Mononuclear cell (primary cell): Measurements from ENCODE around the gene MXRA8. TPM values are rescaled to one million over a fixed set of nuclear protein-coding genes. Genes with fewer than 3 reads are reported as not detected.
"Not testable (repeated sequence)": the region's sequence is repeated elsewhere in the genome, so short reads cannot be mapped to it uniquely, and the experiment has no call there.

Source experiments
- H3K27me3 ChIP-seq: 2 replicates; pipeline ENCODE4 v1.6.0; 2011; ENCODE audit warnings: low read length, control low read depth; ENCODE audit not compliant: insufficient read depth
- H3K4me1 ChIP-seq: 2 replicates; pipeline ENCODE4 v1.5.1; 2011; ENCODE audit warnings: mild to moderate bottlenecking, low read length, control low read depth; ENCODE audit not compliant: insufficient read depth
- H3K4me3 ChIP-seq: 2 replicates; pipeline ENCODE4 v1.5.1; 2011; ENCODE audit warnings: mild to moderate bottlenecking, low read length, moderate library complexity
- H3K9me3 ChIP-seq: 2 replicates; pipeline ENCODE4 v1.5.1; 2011; ENCODE audit warnings: low read depth, mild to moderate bottlenecking, control low read depth, low read length
- total RNA-seq: library from RNA; depleted of rRNA; stranded (reverse); fragments of >200 nt; gene quantifications from one replicate; pipeline ENCODE4 v1.2.3, GENCODE V29; 2012

Gene MXRA8, protein sequence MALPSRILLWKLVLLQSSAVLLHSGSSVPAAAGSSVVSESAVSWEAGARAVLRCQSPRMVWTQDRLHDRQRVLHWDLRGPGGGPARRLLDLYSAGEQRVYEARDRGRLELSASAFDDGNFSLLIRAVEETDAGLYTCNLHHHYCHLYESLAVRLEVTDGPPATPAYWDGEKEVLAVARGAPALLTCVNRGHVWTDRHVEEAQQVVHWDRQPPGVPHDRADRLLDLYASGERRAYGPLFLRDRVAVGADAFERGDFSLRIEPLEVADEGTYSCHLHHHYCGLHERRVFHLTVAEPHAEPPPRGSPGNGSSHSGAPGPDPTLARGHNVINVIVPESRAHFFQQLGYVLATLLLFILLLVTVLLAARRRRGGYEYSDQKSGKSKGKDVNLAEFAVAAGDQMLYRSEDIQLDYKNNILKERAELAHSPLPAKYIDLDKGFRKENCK
- total RNA-seq, result 1.6 TPM

DNA sequence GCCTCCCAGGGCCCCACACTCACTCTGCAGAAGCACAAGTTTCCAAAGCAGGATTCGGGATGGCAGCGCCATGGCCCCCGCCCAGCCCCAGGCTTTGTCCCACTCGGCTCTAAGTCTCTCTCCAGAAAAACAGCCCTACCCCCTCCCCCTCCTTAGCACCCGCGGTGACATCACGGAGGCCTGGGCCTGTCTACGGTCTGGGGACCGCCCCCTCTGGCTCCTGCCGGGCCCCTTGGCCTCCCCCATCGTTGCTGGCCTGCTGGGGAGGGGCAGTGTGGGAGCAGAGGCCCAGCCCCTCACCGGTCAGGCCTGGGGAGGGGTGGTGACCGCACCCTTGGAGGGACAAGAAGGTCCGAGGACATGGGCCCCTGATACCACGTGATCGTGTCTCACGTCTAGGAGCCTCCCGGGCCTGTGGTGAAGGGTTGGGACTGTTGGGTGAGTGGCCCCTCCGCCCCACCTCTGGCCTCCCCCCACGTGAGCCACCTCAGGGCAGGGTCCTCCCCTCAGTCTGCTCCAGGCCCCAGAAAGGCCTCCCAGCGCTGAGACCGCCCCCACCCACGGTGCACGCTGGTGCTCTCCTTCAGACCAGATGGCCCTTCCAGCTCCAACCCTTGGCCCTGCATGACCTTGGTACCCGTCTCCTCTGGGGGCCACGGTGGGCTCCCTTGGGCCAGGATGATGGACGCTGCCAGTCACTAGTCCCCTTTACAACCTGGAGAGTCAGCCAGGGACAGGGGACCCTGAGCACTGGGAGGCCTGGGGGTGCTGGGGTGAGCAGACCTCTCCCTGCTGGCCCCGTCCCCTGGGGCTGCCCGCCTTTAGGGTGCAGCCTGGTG lies at the start of gene MXRA8:
Gene MXRA8, minus strand, starts transcription at position 123 of the 839 bp plus-strand sequence. Its CDS starts 51 bp downstream, at position 72.
- H3K4me3 ChIP-seq, result no peak within 1 kb of the TSS
- peaks cover 8% of the 10 kb centered on the region for H3K27me3 ChIP-seq
- H3K4me1 ChIP-seq, result peaks cover 23% of the 10 kb centered on the region
- H3K9me3 ChIP-seq, result no peaks in the 10 kb centered on the region

DNA sequence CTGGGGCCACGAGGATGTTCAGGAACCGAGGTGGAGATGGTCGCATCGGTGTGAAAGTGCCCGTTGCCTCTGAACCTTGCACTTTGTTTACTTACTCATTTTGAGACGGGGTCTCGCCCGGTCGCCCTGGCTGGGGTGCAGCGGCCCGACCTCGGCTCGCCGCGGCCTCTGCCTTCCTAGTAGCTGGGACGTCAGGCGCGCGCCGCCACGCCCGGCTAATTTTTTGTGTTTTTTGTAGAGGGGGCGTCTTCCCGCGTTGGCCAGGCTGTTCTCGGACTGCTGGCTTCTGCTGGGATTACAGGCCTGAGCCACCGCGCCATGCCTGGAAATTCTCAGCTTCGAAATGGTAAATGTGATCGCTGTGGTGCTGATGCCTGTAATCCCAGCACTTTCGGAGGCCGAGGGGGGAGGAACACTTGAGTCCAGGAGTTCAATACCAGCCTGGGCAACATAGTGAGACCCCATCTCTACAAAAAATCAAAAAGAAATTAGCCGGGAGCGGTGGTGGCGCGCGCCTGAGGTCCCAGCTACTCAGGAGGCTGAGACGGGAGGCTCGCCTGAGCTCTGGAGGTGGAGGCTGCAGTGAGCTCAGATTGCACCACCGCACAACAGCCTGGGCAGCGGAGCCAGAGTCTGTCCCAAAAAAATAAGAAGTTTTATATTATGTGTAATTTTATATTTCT lies 49.4 kb upstream of the MXRA8 start:
- Histone ChIP-seq H3K27me3 (no peaks in the 10 kb centered on the region), H3K9me3 (no peaks in the 10 kb centered on the region), H3K4me1 (peaks cover 26% of the 10 kb centered on the region), H3K4me3 (peak overlapping the region; percentile 98)

DNA sequence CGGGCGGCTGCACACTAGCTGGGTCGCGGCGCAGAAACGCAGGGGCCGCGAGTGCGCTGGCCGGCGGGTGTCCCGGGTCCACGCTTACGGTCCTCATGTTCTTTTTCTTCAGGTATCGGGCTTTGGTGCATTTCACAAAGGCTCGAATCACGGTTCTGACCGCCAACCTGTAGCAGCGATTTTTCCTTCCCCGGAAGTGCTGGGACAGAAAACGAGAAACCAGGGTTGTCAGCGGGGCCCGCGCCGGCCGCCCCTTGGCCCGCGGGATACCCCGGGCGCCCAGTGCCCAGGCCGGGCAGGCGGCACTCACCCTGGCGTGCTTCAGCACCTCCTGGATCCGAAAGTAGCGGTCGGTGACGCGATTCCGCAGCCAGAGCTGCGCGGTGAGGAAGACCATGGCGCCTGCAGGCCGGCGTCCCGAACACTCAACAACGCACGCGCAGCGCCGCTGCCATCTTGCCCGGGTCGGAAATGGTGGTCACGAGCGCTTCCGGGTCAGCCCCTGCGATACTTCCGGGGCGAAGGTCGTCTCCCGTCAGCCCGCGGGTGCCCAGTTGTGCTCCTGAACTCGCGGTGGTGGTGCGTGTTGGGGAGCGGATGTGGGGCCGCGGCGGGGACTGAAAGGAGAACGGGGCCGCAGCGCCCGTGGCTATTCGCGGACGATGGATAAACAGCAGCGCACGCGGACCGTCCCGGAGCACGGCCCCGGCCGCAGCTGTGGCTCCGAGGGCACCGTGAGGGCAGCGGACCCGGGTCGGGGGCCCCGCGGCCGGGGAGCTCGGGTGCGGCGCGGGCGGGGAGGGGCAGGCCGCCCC lies 48.7 kb upstream of the MXRA8 start, which contains the start of gene MRPL20:
Gene MRPL20, minus strand, starts transcription at position 473 of the 815 bp plus-strand sequence. Its CDS starts 76 bp downstream, at position 397.
- Histone ChIP-seq H3K9me3 (no peaks in the 10 kb centered on the region), H3K27me3 (no peaks in the 10 kb centered on the region), H3K4me1 (peaks cover 26% of the 10 kb centered on the region), H3K4me3 (peak within 1 kb of the TSS; percentile 98)

DNA sequence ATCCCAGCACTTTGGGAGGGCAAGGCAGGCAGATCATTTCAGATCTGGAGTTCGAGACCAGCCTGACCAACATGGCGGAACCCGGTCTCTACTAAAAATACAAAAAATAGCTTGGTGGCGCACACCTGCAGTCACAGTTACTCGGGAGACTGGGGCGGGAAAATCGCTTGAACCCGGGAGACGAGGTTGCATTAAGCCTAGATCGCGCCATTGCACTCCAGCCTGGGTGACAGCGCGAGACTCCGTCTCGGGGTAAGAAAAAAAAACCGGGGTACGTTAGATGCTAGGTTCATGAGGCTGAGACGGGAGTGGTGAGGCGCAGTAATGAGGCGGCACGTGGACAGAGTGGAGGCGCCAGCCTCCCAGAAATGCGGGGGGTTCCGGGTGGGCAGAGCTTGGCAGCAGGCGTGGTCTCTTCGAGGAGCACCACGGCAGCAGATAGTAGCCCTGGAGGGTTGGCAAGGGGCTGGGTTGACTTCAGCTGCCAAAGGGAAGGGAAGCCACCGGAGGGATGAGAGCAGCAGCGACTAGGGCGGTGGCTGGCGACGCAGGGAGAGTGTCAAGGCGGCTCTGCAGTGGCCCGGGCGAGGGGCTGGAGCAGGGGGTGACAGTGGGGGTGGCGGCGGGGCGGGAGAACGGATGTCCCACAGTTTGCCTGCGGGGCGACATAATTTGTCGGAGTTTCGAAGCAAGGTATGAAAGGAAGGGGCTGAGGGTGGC lies 47.9 kb upstream of the MXRA8 start:
- Histone ChIP-seq H3K27me3 (no peaks in the 10 kb centered on the region), H3K4me3 (peak overlapping the region; percentile 98), H3K4me1 (peaks cover 26% of the 10 kb centered on the region), H3K9me3 (no peaks in the 10 kb centered on the region)

DNA sequence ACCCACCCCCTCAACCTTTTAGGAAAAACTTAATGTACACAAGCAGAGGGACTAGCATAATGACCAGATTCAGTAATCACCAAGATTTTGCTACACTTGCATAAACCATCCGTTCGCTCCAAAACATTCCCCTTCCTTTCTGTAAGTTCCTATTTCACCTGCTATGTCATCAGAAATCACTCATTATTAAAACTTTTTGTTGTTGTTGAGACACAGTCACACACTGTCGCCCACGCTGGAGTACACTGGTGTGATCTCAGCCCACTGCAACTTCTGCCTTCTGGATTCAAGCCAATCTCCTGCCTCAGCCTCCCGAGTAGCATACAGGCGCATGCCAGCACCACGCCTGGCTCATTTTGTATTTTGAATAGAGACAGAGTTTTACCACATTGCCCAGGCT lies 45.3 kb upstream of the MXRA8 start:
- Histone ChIP-seq H3K27me3 (no peaks in the 10 kb centered on the region), H3K9me3 (no peaks in the 10 kb centered on the region), H3K4me1 (peaks cover 41% of the 10 kb centered on the region), H3K4me3 (no peak overlapping the region)

DNA sequence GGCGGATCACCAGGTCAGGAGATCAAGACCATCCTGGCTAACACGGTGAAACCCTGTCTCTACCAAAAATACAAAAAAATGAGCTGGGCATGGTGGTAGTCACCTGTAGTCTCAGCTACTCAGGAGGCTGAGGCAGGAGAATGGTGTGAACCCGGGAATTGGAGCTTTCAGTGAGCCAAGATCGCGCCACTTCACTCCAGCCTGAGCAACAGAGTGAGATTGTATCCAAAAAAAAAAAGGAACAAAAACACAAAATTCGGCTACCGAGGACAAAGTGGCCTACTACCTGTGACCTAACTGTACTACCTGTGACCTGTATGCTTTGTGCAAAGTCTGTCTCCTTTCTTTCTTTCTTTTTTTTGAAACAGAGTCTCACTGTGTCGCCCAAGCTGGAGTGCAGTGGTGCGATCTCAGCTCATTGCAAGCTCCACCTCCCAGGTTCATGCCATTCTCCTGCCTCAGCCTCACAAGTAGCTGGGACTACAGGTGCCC lies 44.6 kb upstream of the MXRA8 start:
- not testable (repeated sequence) for H3K9me3 ChIP-seq, H3K27me3 ChIP-seq, H3K4me3 ChIP-seq
- H3K4me1 ChIP-seq, result peaks cover 42% of the 10 kb centered on the region

DNA sequence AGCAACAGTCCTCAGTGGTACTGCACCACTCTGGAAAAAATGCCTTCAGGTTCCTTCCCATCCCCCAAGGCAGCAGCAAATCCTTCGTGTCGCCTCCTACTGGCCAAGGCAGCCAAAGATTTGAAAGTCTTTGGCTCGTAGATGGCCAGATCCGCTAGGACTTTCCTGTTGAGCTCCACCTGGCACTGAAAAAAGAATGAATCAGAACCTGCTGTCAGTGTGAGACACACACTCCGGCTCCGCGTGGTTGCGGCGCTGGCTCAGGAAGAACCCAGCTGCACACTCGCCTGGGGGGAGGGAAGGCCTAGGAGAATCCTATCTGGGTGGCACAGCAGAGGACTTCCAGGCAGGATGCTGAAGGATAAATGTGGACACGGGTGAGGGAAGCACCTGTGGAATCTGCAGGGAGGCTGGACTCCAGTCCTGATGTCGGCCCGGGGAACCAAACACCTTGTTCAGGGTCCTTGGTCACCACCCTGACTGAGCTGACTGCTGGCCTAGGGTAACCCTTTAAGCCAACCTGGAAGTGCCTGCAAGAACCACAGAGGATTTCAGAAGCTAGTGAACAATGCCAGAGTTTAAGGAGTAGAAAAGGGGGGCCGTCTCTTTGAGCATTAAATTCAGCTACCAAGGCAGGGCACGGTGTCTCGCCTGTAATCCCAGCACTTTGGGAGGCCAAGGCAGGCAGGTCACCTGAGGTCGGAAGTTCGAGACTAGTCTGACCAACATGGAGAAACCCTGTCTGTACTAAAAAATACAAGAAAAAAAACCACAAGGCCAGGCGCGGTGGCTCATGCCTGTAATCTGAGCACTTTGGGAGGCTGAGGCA lies 43.9 kb upstream of the MXRA8 start:
- Histone ChIP-seq H3K27me3 (no peaks in the 10 kb centered on the region), H3K4me1 (peaks cover 45% of the 10 kb centered on the region), H3K4me3 (no peak overlapping the region), H3K9me3 (no peaks in the 10 kb centered on the region)

DNA sequence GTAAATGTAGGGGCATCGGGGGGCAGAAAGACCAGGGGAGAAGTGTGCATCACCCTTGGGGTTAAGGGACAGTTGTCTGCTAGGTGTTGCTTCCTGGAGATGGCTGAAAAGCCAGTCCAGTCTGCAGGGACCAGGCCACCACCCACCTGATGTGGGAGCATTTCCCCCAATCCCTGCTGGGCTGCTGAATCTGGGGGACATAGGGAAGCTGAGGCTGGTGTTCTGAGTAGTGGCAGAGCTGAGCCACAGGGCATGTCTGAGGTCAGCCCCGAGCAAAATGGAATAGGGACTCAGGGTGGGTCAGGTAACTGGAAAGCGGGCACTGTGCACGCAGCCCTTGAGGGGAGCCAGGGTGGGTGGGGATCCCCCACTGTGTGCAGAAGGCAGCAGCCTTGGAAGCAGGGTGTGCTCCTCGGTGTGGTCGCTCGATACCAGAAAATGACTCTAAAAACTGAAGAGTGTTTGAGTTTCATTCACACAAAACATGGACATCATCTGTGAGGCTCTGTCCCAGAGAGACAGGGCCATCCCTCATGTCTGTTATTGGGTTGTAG lies 43.2 kb upstream of the MXRA8 start:
- H3K27me3 ChIP-seq, result no peaks in the 10 kb centered on the region
- H3K4me3 ChIP-seq, result no peak overlapping the region
- peaks cover 50% of the 10 kb centered on the region for H3K4me1 ChIP-seq
- no peaks in the 10 kb centered on the region for H3K9me3 ChIP-seq

DNA sequence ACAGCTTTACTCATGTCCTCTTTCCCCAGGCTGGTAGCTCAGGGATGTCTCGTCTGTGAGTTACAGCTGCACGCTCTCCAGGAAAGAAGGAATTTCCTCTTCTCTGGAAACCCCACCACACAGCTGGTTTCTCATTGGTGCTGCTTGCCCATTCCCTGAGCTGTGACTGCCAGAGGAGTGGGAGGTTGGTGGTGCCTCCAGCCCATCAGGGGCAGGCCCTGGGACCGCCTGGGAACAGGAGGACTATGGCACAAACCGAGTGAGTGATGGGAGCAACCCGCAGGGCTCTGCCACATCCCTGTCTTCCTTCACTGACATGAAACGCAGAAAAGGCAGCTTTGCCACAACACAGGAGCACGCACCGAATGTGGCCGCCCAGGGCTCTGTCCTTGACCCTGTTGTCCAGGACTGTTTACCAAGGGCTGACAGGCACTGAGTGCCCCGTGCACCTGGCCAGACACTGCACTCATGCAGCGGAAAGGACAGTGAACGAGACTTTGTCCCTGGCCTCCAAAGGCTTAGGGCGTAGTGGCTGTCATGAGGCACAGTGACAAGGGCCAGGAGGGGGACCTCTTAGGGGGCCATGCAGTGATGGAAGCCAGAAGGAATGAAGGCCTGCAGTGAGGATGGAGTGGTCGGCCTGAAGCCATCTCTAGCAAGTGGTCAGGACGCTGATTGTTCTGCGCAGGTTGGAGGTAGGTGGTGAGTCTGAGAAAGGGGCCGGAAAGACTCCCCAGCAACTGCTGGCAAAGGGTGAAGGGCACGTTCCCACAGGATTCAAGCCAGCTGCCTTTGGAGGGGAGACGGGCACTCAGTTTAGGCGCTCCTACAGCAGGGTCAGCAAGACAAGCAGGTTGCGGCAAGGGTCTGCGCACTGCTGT lies 42.5 kb upstream of the MXRA8 start:
- no peaks in the 10 kb centered on the region for H3K27me3 ChIP-seq
- no peak overlapping the region for H3K4me3 ChIP-seq
- peaks cover 43% of the 10 kb centered on the region for H3K4me1 ChIP-seq
- H3K9me3 ChIP-seq, result no peaks in the 10 kb centered on the region

DNA sequence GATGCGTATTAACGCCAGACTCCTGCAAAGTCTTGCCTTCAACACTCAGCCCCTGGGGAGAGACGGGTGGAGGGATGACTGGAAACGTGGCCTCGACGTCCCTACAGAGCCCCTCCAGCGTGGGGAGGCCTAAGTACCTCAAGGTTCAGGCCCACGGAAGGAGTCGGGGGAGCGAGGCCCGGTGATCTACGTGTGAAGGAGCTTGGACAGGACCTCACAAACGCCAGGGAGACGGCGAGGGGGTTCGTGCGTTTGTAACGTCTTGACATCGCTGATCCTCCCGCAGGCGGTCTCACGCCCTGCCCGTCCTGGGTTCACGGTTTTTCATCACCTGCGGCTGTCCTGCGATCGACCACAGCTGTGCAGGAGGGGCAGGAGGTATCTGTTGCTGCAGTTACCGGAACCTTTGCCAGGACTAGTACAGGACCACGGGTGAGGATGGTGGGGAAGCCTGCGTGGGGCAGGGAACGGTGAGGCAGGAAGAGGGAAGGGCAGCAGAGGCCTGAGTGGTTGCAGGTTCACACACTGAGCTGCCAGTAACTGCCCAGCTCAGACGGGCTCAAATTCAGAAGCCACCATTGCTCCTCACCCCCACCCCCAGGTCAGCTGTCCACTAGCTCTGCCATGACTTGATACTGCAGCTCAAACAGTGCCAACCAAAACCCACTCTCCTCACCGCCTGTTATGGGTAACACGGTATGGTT lies 41.7 kb upstream of the MXRA8 start:
- peak overlapping the region; percentile 94 for H3K4me3 ChIP-seq

DNA sequence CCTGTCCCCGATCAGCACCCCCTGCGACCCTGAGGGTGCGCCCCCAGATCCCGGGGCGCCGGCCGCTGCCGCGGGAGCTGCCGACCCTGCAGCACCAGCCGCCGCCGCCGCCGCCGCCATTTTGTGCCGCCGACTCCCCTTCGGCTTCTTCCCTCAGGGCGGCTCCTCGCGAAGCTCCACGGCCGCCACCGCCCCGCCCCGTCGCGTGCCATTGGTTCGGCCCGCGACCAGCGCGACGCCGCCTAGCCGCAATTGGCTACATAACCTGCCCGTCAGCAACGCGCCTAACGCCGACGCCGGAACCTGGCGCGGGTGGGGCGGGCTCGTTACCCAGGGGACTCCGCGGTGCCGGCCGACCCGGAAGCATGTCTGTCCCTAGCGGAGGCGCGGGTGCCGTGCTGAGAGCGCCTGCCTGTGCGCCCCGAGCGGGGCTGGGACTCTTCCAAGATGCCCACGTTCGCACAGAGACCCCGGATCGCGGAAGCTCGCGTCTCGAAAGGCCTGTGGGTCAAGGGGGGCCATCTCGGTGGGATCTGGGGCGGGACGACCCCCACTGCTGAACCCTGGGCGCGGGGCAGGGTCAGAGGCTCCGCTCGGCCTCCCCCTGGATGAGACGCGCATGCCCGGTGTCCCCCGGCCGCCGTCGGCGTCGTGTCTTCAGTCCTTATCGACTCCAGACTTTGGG lies 41.0 kb upstream of the MXRA8 start, which contains the start of gene CCNL2:
Gene CCNL2, minus strand, starts transcription at position 149 of the 685 bp plus-strand sequence. Its CDS starts 29 bp downstream, at position 120.
- Histone ChIP-seq H3K4me3 (peak within 1 kb of the TSS; percentile 94), H3K27me3 (no peaks in the 10 kb centered on the region), H3K9me3 (no peaks in the 10 kb centered on the region), H3K4me1 (peaks cover 35% of the 10 kb centered on the region)

More for the DNA sequence above, 41.7 kb upstream of the MXRA8 start:
- no peaks in the 10 kb centered on the region for H3K27me3 ChIP-seq
- H3K4me1 ChIP-seq, result peaks cover 35% of the 10 kb centered on the region
- H3K9me3 ChIP-seq, result no peaks in the 10 kb centered on the region
